NOMO-1 (cell line): Measurements from ENCODE around the gene KCNT1.

Source experiments
- DNase-seq, 2 experiments: peaks; one replicate each; lab custom pipeline; 2025; ENCODE audit not compliant: unreplicated experiment in 2 of 2; lab: John Stamatoyannopoulos, UW

The KCNT1 gene

DNA sequence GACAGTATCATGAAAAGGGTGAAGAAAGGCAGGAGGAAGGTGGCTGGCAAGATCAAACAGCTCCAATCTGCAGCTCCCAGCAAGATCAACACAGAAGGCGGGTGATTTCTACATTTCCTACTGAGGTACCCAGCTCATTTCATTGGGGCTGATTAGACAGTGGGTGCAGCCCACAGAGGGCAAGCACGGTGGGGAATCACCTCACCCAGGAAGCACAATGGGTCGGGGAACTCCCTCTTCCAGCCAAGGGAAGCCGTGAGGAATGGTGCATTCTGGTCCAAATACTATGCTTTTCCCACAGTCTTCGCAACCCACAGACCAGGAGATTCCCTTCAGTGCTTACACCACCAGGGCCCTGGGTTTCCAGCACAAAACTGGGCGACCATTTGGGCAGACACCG lies 138.6 kb downstream of the KCNT1 start:
- no peak for DNase-seq
